Transverse colon (tissue), 4 donors: ENCODE measurements around the gene DNAJC7.

Source experiments
- CTCF ChIP-seq, 5 experiments: fragments of 200-600 bp in 3 of 5; fragments of 450-650 bp in 2 of 5; sonication (generic) in 3 of 5; IDR thresholded peaks; 1 replicate in 2 of 5; 2 replicates in 3 of 5; pipeline ENCODE4 v1.5.1; 2016 to 2017; ENCODE audit warnings: antibody characterized with exemption in 5 of 5, inconsistent platforms in 3 of 5, mild to moderate bottlenecking in 2 of 5, moderate library complexity in 1 of 5
- POLR2A ChIP-seq: fragments of 450-650 bp; IDR thresholded peaks from one replicate; pipeline ENCODE4 v1.6.1; 2016; ENCODE audit warnings: antibody characterized with exemption, mild to moderate bottlenecking, moderate library complexity
- POLR2AphosphoS5 ChIP-seq, 3 donors: sonication (generic); formaldehyde crosslinking; IDR thresholded peaks; one replicate each; pipeline ENCODE4 v1.6.1; 2016; ENCODE audit warnings: antibody characterized with exemption in 3 of 3

GRCh38 chr17:41977991-41978390, 39.2 kb downstream of the DNAJC7 start:
- TF ChIP-seq CTCF (IDR thresholded peaks at IDR 0.05) (no peak), POLR2A (no peak), POLR2AphosphoS5 (IDR thresholded peaks at IDR 0.05) (no peak)
